Femur (tissue), 1 donor: ENCODE results near the gene KRT39.
"Not testable (repeated sequence)": the region's sequence is repeated elsewhere in the genome, so short reads cannot be mapped to it uniquely, and the experiment has no call there.

ENCODE experiments used
- DNase-seq: peaks from one replicate; pipeline ENCODE4 v3.0.0-alpha.2; 2017

The KRT39 gene

DNA sequence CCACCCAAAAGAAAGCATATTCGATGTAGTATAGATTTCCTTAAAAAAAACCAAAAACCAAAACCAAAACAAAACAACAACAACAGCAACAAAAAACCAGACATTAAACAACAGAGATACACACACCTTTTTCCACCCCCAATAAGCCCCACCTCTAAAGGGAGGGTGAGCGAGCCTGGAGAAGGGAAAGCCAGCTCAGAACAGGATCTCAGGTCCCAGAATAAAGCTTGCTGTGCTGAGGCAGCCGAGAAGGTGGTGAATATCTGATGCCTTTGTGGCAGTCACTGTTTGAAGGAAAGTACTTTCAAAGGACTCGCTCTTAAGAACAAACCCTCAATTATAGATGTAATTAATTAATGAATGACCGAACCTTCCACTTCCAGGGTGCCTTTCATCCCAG, 29.8 kb downstream of the KRT39 start:
- no peak for DNase-seq

DNA sequence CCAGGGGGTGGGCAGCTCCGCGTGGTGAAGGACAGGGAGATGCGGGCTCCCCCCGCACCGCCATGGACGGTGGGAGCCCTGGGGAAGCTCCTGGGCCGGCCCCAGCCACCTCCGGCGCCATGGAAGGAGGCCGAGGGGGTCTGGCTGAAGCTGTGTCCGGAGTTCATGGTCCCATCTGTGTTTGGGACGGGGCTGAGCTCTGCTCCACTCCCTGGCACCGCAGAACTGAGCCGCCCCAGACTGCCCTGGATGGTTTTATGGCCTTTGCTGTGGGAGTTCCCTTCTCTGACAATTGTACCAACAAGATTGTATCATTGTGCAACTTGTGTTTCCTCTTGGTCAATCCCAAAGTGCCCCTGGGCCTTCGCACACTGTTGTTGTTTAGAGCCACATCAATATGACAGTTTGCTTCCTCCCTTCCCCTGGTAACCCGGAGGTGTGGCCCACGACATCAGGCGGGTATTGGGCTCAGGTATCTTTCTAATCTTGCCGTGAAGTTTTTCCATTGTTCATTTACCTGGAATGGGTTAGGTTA, 30.2 kb downstream of the KRT39 start:
- no peak for DNase-seq

DNA sequence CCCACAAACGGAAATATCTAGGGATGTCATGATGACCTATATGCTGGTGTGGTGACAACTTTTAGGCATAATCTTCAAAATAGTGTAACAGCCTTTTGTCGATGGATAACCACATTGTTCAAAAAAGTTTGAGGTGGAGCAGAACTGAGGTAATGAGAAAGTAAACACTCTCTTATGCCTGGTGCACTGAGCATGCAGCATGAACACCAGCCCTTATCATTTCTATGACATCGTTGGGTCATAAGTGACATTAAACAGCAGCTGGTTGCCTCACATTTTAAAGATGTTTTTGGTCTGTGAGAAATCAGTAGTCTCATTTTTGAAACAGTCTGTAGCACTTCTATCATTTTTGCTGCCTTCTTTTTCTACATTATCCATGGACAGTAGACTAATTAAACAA, 31.1 kb downstream of the KRT39 start:
- no peak for DNase-seq

DNA sequence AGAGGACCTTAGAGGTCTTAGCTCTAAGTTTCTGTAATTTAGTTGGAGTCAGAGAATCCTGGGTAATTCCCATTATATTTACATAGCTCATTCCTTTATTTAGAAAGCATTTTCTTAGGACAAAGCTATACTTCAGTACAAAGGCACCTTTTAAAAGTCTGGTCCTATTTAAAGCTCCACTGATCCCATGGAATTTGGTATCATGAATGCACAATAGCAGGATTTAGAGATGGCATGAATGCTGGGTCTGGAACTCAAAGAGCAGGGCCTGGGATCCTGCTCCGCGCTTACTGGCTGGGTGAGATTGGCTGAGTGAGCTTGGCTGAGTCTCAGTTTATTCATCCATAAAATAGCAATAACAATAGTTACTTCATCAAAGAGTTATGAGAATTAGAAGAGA, 34.1 kb downstream of the KRT39 start:
- no peak for DNase-seq

DNA sequence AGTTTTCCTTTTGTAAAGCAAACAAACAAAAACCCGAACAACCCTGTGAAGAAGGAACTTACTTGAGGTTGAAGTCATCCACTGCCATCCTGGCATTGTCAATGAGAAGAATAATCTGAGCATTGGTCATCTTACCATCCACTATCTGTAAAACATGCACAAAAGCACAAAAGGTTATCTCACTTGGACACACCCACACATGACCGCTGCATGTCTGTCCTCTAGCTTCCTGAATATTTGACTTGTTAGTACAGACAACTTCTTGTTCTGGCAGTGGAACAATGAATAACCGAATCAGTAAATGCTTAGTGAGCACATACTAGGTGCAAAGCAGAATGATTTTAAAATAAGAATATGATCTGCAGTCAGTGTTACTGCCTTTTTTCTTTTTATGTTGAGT, 35.4 kb downstream of the KRT39 start:
- DNase-seq = no peak

DNA sequence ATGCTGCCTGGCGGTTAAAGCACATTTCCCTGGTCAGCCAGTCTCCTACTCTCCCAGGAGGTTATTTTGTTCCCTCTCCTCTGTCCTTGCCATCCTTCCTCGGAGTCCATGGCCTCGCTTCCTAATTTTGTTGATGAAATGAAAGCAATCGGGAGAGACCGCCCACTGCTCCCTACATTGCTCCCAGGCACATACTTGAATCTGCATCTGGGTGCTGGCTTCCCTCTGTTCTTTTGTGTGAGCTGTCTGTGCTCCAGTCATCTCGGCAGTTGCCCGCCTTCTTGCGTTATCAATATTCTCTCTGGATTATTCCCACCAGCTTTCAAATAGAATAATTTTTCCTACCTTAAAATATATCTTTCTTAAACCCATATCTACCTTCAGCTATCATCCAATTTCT, 40.4 kb downstream of the KRT39 start:
- no peak for DNase-seq

DNA sequence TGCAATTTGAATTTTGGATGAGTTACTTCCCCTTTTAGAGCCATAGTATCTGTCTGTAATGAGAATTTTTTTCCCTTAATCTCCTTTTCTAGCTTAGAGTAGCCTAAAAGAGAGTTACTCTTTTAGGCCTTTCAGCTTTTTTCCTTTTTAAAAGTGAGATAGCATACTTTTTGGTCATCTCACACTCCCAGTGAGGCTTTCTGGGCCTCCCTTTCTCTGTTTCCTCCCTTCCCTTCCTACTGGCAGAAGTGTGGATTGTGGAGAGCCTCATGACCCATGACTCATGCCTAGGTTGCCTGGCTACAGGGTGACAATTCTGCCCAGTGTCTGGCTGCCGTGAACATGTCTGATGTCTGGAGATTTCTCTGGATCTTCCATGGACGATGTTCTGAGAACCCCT, 44.5 kb downstream of the KRT39 start:
- no peak for DNase-seq

DNA sequence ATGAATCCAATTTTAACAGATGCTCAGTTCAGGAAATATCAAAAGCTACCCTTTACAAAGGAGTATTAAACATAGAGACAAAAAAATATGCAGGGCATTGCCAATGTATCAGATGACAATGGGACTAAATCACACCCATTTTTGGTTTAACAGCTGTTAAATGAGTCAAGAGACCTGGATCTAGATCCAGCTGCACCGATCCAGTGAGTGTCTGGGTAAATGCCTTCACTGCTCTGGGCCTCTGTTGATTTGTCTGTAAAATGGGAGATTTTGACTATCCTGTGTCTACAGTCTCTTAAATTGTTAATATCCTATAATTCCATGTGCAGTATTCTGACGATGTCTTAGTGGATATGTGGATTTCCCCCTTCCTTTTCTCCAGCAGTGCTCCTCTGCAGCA, 45.7 kb downstream of the KRT39 start:
- DNase-seq = no peak

DNA sequence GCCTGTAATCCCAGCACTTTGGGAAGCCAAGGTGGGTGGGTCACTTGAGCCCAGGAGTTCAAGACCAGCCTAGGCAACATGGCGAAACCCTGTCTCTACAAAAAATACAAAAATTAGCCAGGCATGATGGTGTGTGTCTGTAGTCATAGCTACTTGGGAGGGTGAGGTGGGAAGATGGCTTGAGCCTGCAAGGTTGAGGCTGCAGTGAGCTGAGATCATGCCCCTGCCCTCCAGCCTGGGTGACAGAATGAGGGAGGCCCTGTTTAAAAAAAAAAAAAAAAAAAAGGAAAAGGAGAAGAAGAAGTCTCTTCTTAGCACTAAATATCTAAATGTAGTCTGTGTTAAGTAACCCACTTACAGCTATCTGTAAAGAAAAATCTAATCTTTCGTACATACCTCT, 49.6 kb downstream of the KRT39 start:
- not testable (repeated sequence) for DNase-seq

DNA sequence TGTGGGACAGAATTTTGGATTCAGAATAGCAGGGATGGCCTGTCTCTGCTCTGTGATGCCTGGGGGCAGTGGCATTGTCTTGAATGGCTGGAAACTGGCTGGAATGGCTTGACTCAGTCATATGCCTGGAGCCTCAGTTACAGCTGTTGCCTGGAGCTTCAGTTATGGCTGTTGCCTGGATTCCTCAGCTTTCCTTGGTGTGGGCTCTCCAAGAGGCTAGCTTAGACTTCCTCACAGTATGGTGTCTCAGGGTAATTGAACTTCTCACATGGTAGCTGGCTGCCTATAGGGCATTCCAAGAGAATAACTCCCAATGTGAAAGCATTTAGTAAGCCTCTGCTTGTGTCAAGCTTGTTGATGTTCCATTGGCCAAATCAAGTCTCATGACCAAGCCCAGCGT, 50.4 kb downstream of the KRT39 start:
- DNase-seq = no peak

DNA sequence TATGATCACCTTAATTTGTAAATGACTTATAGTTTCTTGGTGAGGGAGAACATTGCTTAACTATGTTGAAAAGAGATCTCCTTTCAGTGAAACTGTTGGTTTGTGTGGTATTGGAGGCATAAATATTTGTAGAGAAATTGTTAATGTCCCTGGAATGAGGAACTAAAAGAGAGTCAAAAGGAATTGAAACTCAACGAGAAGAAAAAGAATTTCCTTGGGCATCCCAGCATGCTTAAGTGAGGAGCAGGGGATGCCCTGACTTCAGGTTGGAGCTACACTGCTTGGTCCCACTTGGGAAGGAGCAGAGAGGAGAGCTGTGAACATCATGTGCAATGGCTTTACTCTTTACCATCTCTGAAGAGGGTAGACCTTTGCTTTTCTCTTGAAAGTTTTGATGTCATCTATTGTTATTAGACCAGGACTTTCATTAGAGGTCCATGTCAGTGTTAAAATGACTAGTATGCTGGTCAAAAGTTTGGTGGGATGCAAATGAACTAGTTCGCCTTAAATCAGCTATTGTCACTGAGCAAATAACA, 51.0 kb downstream of the KRT39 start:
- no peak for DNase-seq

DNA sequence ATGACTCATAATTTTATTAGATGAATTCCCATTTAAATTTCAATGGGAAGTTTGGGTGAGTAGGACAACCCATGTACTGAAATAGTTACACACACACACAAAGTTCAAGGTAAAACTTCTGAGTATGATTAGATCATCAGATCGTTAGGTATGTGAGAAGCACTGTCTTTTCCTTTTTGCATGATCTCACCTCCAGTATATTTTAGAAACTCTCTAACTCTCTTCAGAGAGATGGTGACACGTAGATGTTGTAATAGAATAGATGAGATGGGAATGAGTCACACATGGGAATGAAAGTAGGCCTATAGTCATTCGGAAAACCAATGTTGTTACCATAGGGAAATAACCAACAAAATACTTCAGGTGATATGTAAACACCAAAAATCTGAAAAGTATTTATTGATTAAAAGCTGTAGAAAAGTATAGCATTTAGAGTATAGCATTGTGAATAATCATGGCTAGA, 51.5 kb downstream of the KRT39 start:
- no peak for DNase-seq

DNA sequence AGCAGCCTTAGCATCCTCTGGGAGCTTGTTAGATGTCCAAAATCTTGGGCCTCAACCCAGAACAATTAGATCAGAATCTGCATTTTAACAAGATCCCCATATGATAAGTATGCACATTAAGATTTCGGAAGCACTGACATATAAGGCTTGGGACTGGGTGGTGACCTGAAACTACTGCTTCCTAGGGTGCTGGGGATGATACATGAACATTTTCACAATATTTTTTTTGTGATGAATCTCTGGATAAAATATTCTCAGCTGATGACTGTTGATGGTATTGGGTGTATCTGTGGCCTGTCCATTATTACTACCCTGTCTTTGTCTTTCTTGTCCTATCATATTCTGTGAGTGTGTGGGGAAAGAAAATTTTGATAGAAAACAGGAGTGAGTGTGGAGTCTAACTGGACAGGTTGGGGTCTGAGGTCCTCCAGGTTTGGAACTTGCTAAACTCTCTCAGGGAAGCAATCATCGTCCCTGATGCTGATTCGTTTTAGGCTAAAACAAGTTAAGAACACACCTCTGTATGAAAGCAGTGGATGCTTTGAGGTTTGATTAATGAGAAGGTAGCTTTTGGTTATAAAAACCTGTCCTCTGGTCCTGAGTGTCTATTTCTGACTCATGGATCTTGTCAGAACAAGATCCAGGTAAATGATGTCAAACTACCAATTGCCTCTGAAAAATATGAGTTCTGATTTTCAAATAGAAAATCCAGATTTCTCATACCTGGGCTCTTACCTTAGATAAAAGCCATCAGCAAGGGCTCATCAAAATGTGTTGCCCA, 52.5 kb downstream of the KRT39 start:
- DNase-seq = no peak

DNA sequence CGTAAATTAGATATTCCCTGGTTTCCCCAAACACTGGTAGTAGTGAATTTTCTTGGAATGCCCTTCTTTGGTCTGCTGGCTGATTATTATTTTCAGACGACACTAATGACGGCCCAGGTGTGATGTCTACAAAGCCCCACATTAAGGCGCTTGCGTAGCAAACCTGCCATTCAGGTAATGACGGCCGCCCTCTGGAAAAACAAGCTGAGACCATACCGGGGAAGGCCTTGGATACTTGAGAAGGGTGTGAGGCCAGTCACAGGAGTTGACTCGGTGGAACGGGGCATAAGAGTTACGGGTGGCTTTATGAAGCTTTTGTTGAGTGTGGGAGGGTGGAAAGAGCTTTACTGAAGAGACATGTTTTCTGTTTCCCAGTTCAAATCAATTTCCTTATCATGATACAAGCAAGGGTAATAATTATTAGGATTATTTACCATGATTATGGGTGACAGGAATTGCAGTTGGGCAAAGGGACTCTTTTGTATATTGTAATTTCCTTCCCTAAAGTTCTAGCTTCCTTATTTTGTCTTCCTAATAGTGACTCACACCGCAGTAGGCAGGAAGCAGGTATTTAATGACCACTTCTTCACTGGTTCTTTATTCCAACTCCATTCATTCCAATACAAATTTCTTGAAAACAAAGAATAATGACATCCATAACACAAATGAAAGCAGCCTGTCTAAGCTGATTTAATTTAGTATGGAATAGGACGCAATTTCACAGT, 54.1 kb downstream of the KRT39 start:
- DNase-seq = no peak

DNA sequence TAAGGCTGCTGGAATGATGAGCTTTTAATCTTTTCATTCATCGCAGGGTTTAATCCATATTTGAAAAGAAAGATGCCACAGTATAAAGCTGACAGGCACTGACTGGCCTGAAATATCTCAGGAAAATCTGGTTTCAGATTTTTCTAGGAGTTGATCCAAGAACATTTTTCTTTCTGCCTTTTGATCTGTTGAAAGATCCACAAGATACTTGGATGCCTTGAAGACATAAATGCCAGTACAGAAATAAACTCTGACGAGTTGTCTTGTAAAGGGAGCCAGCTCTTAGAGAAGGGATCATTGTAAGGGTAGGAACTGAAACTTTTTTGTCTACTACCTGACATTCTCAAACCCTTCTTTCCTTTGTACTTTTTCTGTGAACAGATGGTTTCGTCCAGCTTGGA, 56.3 kb downstream of the KRT39 start:
- DNase-seq = no peak

DNA sequence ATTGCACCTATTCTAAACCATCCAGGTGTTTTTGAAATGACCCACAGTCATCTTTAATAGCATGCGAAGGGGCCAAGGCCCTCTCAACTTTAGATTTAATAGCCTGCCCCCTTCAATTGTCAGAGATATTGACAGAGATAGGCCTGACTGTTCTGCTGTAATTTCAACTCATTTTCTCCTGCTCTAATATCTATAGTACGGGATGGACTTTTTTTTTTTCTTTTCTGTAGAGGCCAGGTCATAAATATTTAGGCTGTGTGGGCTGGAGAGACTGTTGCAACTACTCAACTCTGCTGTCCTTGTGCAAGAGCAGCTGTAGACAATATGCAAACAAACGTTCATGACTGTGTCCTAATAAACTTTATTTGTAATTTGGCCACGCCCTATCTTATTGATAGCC, 57.0 kb downstream of the KRT39 start:
- DNase-seq = no peak

DNA sequence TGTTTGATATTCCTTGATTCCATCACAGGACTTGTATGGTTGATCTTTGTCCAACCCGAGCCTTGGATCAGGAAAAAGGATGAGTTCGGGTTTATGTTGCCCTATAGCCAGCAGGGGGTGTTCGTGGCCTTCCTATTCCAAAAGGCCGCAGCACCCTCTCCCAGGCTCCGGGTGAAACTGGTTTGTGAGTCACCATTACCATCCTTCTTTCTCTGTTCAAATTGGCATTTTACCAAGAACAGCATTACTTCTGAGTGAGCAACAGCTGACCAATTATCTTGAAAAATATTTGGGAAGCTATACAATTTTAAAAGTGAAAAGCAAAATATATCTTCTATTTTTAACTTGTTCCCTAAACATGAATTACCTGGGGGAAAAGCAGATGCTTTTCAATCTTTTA, 57.4 kb downstream of the KRT39 start:
- peak; percentile 83 for DNase-seq
